Right lobe of liver (tissue), 4 donors: Measurements from ENCODE around the gene TNNC2.

Experiments used
- POLR2A ChIP-seq: fragments of 450-650 bp; IDR thresholded peaks from one replicate; pipeline ENCODE4 v1.6.1; 2017; ENCODE audit warnings: antibody characterized with exemption, mild to moderate bottlenecking
- TF ChIP-seq, protein P1 (sequence below), 4 donors: fragments of 200-600 bp in 3 of 4; fragments of 450-650 bp in 1 of 4; IDR thresholded peaks; one replicate each; pipeline versions ENCODE4 v1.5.1 to v1.8.0; 2016 to 2022; ENCODE audit warnings: antibody characterized with exemption in 4 of 4, mild to moderate bottlenecking in 2 of 4
- donor health status: DM: no; HTN: no; CAD: no.
- donor health status: DM: no; HTN: no; CAD: no.
- donor health status: DM: no; HTN: yes; CAD: no.

GRCh38 chr20:45843506-45843905, 16.4 kb upstream of the TNNC2 start:
- TF ChIP-seq, protein P1, sequence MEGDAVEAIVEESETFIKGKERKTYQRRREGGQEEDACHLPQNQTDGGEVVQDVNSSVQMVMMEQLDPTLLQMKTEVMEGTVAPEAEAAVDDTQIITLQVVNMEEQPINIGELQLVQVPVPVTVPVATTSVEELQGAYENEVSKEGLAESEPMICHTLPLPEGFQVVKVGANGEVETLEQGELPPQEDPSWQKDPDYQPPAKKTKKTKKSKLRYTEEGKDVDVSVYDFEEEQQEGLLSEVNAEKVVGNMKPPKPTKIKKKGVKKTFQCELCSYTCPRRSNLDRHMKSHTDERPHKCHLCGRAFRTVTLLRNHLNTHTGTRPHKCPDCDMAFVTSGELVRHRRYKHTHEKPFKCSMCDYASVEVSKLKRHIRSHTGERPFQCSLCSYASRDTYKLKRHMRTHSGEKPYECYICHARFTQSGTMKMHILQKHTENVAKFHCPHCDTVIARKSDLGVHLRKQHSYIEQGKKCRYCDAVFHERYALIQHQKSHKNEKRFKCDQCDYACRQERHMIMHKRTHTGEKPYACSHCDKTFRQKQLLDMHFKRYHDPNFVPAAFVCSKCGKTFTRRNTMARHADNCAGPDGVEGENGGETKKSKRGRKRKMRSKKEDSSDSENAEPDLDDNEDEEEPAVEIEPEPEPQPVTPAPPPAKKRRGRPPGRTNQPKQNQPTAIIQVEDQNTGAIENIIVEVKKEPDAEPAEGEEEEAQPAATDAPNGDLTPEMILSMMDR (IDR thresholded peaks at IDR 0.05) = no peak
- TF ChIP-seq POLR2A = no peak
